MV-4-11 (cell line): ENCODE data around the gene TGFBR1.
A peak's percentile ranks its signal among the peaks of the same experiment; 100 is the strongest.

Experiments used
- DNase-seq: peaks from one replicate; lab custom pipeline; 2025; lab: John Stamatoyannopoulos, UW

TGFBR1 gene

DNA sequence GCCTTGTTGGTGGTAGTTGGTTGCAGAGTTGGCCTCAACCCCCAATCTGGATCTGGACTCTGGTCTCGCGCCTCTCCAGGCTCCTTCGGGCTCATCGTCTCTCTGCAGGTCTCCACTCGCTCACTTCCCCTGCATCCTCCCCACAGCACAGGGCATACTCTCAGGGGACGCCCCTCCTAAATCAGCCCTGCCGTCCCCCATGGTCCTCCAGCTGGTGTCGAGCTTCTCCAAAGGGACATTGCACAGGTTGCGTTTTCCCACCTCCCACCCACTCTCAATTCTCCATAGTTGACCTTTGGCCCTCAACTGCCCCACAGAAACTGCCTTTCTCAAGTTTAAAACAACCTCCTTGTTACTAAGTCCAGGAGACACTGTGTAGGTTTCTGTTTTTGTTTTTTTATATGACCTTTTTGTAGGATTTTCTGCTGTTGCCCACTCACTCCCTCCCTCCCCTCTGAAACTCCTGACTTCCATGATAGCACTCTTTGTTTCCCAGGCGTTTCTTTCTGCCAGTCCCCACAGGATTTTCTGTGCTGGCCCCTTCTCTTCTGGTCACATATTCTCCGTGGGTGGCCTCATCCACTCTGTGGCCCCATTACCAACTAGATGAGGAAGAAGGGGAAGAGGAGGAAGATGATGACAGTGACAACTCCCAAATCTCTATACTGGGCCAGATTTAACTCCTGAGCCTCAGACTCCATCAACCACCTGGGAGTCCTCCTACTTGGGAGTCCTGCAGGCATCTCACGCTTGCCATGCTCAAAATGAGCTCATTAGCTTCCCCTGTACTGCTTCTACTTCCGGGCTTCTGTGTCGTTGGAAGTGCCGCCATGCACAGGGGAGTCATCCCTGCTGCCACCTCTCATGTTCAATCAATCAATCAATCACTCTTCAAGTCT is 66.6 kb downstream of the TGFBR1 start:
- DNase-seq: no peak

DNA sequence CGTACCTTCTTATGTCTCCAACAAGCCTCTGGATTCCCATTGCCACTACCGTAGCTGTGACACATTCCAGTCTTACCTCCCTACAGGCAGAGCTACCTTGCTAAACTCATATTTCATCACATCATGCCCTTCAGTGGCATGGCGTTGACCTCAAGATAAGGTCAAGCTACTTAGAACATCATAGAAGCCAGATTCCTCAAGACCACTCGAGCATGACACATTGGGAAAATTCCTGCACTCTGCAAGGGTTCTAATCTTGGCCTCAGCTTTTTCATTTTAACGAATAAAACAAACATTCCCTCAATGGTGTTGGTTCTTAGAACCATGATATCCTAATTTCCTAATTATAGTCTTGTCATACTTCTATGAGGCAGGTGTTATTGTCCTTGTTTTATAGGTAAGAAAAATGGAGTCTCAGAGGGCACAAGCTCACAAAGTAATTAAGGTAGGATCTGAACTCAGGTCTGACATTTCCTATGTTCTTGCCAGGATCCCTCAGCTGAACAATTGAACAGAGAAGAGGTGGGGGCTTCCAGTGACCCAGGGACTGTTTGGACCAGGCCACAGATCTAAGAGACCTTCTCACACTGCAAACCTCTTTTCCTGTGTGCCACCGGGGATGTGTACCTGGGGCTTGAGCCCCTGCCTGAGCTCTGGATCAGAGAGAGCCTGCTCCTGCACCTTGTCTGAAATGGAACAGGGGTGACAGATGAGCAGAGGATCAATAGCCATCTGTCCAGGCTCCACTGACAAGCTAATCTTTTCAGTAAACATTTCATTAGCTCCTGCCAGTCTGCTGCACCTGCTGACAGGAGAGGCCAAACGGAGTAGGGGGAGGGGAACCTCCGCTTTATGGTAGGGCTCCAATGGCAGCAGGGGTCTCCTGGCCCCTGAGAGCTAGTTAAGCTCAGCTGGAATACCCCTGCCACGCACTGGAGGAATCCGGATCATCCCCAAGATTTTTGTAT is 67.5 kb downstream of the TGFBR1 start:
- no peak for DNase-seq

DNA sequence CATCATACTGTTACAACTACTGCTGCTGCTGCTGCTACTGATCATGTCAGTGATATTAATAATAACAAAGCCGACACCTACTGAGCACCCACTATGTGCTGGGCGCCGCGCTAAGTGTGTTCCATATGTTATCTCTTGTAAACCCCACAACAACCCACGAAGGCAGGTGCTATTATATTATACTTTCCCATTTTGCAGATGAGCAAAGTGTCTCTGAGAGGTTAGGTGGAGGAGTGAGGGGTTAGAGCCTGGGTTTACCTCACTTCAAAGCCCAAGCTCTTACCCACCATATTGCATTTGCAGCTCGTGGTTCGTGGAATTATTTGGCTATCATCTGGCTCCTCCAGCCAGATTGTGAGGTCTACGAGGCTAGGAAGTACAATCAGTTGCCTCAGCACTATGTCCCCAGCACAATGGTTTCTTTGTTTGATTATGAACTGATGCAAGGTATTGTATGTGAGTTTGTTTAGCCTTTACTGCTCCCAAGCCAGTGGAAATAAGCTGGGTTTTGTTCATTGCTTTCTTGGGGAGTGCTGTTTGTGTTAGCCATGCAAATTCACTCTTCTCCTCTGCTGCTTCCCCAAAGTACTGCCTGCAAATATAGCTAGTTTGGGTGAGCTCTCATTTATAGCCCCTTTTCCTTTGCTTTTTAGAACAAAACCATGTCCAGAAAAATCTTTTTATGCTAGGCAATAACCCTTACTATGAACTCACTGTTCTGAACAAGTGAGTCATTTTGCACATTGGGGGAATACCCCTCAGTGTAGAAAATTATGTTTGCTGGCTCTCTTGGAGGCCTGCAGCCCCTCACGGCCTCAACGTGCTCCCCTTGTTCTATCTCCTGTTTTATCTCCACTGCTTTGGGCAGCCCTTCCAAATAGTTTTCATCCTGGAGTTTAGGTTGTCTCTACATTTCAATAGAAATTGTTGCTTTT is 68.9 kb downstream of the TGFBR1 start:
- no peak for DNase-seq

DNA sequence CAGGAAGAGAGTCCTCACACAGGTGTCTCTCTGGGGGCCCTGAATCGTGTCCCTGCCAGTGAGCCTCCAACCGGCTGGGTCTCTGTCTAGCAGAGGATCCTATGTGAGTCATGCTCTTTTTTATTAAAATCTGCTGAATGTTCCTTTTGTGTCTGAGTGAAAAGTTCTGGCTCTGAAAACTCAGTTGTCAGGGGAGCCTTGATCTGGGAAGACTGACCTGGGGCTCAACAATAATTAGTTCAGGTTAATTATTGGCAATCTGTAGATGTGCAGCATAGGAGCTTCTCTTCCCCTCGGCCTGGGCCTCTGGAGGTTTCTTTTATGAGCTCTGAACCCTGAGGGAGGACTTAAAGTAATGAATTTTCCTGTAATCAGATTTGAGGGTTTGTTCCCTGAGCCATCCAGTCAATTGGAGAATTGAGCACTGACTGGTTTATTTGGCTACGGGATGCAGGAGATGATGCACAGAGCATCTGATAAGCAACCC is 71.7 kb downstream of the TGFBR1 start:
- DNase-seq: no peak

DNA sequence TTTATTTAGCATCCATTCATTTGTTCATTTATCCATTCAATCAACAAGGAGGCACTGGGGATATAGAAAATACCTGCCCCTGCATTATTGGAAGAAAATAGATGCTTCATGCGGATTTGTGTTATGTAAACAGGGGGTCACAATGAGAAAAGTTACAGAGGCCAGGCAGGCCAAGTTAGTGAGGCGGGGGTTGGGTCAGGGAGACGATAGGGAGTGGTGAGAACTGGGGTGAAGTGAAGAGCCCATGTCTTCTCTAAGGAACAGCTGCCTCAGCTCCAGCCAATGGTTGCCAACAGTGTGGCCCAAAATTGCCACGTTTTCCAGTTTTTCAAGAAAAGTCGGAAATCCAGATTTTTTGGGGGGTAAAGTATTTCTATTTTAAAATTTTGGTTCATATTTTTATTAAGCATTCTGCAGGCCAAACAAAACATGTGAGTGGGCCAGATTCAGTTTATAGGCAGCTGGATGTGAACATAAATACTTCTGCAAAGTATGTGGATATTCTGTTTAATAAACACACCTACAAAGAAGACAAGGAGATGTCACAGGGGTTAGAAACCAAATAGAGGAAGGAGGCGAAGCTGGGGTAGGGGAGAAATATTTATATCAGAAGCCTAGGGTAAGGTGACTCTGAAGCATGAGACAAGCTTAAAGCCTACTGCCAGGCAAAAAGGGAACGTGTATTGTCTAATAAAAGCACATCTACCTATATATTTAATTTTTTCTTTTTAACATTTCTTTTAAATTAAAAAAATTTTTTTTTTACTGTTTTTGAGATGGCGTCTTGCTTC is 72.9 kb downstream of the TGFBR1 start:
- no peak for DNase-seq

DNA sequence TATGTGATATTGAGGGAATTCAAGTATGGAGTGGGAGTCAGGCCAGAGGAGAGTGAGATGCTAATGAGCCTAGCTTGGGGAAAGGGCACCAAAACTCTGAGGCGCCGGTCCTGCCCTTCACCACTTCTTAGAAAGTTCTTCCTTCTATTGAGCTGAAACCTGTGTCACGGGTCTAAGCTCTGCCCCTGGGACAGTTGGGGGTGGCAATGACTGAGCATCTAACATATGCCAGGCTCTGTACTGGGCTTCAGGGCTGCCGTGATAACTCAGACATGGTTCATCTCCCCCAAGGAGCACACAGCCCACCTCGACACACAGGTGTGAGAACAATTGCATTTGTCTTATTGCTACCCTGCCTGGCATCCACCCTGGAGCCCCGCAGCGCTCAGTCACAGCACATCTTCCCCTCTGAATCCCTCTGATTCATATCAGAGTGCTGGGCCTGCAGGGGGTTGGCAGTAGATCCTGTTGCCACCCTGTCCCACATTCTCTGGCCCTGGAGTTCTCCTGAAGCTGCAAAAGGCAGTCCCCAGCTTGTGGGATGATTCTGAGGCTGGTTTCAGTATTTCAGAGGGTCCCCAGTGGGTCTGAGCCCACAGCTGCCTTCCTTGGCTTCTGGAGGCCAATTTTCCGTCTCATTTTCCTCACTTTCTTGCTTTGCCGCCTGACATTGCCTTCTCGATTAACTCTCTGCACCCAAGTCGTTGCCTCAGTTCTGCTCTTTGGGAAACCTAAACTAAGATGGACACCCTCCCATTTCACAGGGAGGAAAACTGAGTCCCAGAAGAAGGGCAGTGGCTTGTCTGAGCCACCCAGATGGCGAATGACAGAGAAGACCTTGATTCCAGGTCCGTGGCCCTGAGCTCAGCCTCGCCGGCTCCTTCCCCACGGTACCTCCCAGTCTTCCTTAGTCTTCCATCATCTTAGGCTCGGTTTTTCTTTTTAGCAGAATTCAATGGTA is 74.3 kb downstream of the TGFBR1 start:
- DNase-seq: no peak

DNA sequence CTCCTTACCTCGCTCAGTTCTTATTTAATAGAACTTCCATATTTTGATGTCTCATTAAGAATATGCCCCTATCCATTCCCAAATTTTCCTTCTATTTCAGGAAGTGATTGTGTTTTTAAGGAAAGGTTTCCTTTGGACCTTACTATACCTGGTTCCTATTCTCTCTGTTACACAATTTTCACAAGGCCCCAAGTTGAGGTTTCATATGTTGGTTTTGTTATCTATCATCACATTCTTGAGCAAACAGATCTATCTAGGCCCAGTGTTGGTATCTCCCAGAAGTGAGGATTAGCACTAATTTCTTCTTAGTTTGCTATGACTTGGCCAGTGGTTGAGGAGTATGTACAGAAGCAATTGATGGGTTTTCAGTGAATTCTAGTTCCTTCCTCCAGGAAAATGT is 75.3 kb downstream of the TGFBR1 start:
- peak; percentile 17 for DNase-seq

DNA sequence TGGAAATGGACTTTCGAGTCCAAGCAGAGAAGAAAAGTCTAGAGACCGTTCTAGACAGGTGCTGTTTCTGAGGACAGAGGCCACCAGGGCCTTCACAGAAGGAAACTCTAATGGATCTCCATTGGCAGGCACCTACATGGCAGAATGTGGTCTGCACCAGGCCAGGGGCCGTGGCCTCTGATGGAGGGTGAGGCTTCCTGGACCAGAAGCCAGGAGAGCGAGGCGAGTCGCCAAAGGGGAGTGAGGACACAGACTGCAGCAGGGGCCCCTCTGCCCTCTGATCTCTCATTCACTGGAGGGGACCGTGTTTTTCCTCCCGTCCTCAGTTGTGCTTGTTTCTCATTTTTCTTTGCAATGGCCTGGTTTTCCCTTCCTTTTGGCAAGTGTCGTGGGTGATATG is 75.7 kb downstream of the TGFBR1 start:
- no peak for DNase-seq

DNA sequence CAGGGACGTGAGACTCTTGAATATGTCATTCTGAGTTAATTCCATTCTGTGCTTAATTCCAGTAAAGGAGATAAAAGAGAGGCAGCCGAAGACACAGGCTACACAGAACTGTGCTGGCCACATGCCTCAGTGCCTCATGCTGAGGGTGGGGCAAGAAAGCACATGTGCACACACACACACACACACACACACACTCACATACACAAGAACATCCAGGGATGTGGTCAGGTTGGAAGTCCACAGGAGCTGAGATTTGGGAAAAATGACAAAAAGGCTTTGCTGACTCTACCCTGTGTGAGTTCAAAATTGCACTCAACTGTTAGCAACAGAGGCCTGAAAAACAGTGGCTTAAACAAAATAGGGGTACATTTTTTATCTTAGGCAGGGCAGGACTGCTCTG is 76.3 kb downstream of the TGFBR1 start:
- DNase-seq: no peak

DNA sequence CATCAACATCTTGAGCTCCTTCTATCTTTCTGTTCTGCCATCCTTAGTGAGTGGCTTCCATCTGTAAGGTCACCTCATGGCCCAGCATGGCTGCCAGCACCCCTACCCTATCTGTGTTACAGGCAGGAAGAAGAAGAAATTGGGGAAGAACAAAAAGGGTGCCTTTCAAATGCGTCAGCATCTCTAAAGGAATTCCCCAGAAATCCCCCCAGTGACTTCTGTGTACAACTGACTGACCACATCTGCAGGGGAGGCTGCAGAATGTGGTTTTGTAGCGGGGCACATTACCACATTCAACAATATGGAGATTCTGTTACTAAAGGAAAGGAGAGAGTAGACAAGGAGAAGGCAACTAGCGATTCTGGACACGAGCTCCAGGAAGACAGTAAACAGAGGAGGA is 76.7 kb downstream of the TGFBR1 start:
- peak; percentile 74 for DNase-seq

DNA sequence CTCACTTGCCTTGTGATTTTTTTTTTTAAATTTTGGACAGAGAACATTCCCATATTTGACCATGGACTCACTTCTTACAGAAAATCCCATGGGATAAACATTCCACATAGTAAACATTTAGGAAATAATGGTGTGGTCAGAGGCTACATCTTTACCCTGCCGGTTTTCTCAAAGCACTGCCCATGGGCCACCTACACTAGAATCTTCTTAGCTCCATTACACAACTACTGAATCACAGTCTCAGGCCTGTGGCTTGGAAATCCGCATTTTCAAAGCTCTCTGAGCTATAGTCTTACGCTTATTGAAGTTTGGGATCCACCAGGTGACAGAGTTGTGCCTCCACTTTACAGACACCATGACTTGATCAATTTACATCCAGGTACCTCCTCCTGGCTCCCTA is 77.4 kb downstream of the TGFBR1 start:
- DNase-seq: no peak

DNA sequence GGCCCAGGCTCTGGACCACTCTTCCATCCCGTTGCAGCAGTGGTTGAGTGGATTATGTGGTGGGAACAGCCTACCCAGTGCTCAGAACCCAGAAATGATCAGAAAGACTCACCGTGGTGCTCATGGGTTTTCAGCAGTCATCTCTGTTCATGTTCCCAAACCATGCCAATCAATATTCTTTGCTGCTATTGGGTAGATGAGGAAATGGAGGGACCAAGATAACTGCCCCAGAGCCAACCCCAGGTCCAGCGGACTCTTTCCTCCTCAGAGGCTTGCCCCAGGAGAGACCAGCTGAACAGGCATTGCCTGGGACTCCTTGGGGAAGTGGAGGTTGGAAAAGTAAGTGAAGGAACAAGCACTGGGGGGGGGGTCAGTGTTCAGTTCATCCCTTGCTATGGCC is 78.7 kb downstream of the TGFBR1 start:
- no peak for DNase-seq

DNA sequence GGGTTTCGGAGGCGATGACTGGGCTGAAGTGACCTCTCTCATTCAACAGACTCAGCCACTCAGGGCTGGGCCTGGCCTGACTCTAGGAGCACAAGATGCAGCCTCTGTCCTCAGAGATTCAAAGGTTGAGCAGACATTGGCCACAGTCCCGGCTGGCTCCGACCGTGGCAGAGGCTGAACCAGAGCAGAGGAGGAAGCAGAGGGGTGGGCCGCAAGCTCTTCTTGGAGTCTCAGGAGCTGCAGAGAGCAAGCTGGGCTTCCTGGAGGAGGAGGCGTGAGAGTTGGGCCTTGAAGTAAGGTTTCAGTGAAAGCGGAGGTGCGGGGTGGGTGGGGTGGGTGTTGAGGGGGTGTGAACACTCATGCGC is 79.2 kb downstream of the TGFBR1 start:
- no peak for DNase-seq

DNA sequence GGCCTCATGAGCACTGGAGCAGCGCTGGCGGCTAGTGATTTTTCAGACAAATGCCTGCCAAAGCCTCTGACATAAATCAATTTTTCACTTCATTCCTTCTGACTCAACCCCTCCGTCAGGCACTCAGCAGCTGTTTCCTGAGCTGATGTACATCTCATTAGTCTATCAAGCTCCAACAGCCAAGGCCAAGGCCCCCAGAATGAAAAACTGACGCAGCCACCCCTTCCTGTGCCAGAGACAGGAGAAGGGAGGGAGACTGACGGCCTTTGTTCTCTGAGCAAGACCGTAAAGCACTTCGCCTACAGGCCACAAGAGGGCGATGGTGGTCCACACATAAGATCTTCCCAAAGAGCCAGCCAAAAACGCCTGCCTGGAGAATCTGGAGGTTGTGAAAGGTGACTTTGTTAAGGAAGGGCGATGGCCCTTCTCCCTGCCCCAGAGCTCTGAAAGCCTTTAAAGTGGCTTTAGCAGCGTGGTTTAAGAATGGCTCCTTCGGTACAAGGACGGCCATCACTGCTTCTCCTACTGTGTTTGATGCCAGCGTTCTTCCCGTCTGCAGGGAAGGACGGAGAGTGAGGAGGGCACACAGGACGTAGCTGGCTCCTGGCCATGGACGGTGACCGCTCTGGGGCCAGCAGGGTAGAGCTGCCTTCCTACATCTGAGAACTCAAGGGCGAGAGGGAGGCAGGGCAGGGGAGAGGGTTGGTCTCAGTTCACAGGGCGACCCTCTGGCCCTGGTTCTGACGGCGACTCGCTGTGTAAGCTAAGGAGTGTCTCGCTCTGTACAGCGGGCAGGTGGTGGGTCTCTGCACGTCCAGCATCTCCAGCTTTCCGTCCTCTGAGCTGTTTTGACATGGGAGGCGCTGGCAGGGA is 79.8 kb downstream of the TGFBR1 start:
- peak; percentile 67 for DNase-seq

DNA sequence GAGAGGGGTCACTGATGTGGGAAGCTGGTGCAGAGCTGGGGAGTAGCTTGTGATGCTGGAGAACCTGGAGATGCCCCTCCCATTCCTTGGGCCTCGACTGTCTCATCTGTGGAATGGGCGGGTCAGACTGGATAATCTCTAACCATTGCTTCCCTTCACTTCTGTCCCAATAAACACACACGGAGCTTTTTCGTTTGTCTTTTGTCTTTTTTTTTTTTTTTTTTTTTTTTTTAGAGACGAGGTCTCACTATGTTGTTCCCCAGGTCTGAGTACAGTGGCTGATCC is 80.4 kb downstream of the TGFBR1 start:
- DNase-seq: no peak

DNA sequence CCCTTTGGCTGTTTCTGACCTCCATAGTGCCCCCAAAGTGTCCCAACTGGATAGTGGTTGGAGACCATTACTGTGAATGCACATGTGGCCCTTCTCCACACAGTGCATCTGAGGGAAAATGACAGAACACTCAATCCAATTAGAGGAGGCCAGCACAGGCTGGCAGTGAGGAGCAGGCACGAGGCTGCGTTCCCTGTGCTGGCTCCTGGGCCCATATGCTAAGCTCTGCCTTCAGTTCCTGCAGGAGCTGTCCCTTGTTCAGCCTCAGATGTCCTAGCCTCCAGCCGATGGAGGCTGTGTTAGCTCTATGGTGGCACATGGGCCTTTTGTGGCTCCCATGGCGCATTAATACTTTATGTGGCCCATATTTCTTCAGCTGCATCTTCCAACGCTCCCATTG is 81.0 kb downstream of the TGFBR1 start:
- DNase-seq: no peak

DNA sequence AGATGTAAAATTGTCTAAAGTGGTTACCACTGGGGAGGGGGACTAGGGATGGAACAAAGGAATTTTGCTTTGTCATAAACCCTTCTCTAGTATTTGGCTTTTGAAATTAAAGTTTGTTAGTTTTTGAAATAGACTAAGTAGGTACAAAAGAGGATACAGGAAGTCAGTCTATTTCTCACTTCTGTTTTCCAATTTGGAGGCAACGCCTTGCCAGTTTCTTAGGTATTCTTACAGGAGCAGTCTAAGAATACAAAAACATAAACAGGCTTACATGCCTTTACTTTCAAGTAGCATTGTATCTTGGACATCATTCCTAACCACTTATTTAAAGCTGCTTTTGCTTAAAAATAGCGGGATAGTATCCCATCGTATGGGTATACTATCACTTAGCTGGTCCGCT is 82.4 kb downstream of the TGFBR1 start:
- peak; percentile 57 for DNase-seq

DNA sequence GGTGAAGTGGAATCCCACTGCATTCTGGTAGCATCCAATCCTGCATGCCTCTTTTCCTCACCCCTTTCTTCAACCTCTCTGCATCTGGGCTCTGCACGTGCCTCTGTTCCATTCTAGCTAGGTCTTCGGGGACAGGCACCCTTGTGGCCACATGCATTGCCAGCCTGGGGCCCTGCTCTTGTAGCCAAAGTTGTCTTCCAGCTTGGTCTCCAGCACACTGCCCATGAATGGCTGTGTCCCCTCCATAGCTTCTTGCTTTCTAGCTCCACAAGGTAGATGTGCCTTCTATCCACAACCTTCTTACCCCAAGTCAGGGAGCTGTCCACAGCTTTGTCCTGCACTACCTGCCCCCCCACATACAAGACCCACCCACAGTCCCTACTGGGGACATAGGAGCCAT is 84.3 kb downstream of the TGFBR1 start:
- DNase-seq: no peak
